Stimulated activated CD8-positive, alpha-beta memory T cell treated with anti-CD3 and anti-CD28 coated beads, Interleukin-4, amount 100 ng/mL, for 4 hours (primary cell): ENCODE measurements around the gene ILK.

Experiments
- DNase-seq, 2 donors: peaks; one replicate each; pipeline ENCODE4 v3.0.0-alpha.2; 2020; ENCODE audit warnings: low read depth in 2 of 2, low spot score in 1 of 2

The ILK gene

GRCh38 chr11:6654281-6655019, 50.9 kb downstream of the ILK start:
- DNase-seq = no peak

- DNase-seq = no peak
These were observed 51.6 kb downstream of the ILK start for GRCh38 chr11:6655020-6655789.

- DNase-seq = no peak
These were observed 52.4 kb downstream of the ILK start, which contains the start of gene DCHS1 for GRCh38 chr11:6655790-6656583. DCHS1 (minus strand) TSS chr11:6655809; CDS start chr11:6641613, 14,196 bp downstream.

- DNase-seq = no peak
These were observed 53.0 kb downstream of the ILK start for GRCh38 chr11:6656584-6656915.

DNA sequence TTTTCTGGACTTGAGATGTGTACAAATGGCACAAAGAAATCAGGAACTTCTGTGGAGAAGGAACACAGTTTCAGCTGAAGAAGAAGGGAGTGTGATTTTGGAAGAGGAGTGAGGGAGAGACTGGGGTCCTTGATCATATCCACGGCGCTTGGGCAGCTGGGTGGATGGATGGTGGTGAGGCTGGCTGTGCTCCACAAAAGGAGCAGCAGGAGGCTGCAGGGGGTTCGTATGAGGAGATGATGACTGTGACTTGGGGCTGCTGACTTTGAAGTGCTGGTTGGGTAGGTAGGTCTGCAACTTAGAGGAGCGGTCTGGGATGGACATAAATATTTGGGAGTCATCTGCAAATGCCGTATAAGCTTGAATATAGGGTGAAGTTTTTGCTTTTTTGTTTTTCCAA, 53.4 kb downstream of the ILK start:
- DNase-seq = no peak

GRCh38 chr11:6657346-6657745, 53.8 kb downstream of the ILK start:
- DNase-seq = no peak

DNA sequence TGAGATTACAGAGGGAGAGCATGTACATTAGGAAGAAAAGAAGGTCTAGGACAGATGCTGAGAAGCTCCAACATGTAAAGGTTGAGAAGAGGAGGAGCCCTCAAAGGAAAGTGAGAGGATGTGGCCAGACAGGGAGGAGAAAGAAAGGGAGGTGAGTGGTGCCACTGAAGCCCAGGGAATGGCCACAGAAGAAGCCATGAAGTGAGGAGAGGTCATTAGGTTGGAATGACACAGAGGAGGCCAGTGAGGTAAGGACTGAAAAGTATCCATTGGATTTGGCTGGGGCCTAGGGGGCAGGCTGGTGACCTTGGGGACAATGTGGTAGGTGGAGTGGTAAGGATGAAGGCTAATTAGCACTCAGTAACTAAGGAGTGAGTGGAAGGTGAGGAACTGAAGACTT, 55.1 kb downstream of the ILK start:
- DNase-seq = no peak
